NCI-H345 treated with DMSO at 0.1 percent for 48 hours (cell line): ENCODE measurements around the gene RNF38.
A peak's percentile ranks its signal among the peaks of the same experiment; 100 is the strongest.
"Not testable (repeated sequence)": the region's sequence is repeated elsewhere in the genome, so short reads cannot be mapped to it uniquely, and the experiment has no call there.

ENCODE experiments used
- DNase-seq: peaks from one replicate; lab custom pipeline; 2025; ENCODE audit not compliant: unreplicated experiment; lab: John Stamatoyannopoulos, UW

RNF38 gene

GRCh38 chr9:36336131-36336907 lies 63.8 kb downstream of the RNF38 start:
- no peak for DNase-seq

DNA sequence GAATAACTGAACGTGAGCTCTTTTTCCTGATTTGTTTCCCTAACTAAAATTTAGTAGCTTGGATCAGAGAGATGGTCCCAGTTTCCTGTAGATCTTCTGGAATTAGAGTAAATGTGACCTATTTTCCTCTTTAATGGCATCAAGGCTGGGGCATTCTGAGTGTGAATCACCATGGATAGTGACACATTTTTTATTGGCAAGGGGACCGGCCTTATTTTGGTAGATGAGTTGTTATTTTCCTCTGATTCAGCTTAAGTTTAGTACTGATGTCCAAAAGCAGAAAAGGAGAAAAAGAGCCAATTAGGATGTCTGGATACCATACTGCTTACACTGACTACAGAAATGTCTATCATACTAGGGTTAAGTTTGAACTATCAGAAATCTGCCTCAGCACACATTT lies 68.1 kb downstream of the RNF38 start:
- no peak for DNase-seq

GRCh38 chr9:36328798-36329411 lies 71.2 kb downstream of the RNF38 start:
- DNase-seq, result peak; percentile 51

GRCh38 chr9:36325081-36325828 lies 74.8 kb downstream of the RNF38 start:
- no peak for DNase-seq

DNA sequence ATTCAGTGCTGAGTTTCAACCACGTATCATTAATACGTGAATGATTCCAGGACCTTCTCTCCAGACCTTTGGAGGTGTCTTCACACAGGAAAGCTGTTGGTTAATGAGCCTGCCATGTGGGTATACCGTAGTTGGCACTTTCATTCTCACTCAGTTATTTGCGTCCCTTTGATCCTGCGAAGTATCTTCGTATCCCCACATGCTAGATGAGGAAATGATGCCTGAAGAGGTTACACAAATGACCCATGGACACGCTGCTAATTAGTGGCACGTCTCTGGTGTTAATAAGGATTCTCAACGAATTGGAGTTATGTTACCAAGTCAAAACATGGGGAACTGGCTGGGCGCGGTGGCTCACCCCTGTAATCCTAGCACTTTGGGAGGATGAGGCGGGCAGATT lies 76.1 kb downstream of the RNF38 start:
- no peak for DNase-seq

- no peak for DNase-seq
These were observed 77.6 kb downstream of the RNF38 start for GRCh38 chr9:36322462-36322861.

DNA sequence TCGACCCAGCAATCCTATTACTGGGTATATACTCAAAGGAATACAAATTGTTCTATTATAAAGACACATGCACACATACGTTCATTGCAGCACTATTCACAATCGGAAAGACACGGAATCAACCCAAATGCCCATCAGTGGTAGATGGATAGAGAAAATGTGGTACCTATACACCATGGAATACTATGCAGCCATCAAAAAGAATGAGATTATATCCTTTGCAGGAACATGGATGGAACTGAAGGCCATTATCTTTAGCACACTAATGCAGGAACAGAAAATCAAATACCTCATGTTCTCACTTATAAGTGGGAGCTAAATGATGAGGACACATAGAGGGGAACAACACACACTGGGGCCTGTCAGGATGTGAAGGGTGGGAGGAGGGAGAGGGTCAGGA lies 78.2 kb downstream of the RNF38 start:
- not testable (repeated sequence) for DNase-seq

GRCh38 chr9:36320466-36320865 lies 79.6 kb downstream of the RNF38 start:
- DNase-seq, result no peak

- DNase-seq, result no peak
These were observed 80.3 kb downstream of the RNF38 start for GRCh38 chr9:36319806-36320205.

GRCh38 chr9:36319183-36319582 lies 80.9 kb downstream of the RNF38 start:
- no peak for DNase-seq

DNA sequence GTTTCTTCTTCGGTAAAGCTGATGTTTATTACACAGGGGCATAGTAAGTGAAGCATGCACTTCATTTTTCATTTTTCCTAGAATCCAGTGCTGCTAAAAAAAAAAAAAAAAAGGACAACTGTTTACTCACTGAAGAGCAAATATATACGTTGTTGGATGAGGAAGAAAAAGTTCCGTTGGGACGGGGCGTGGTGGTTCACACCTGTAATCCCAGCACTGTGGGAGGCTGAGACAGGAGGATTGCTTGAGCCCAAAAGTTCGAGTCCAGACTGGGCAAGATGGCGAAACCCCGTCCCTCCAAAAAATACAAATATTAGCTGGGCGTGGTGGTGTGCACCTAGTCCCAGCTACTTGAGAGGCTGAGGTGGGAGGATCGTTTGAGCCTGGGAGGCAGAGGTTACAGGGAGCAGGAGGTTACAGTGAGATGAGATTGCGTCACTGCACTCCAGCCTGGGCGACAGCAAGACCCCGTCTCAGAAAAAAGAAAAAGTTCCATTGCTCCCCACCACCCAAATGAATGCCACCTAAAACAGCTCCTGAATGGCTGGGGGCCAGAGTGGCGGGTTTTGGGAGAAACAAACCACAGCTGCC lies 81.8 kb downstream of the RNF38 start:
- DNase-seq, result no peak

GRCh38 chr9:36317766-36318165 lies 82.3 kb downstream of the RNF38 start:
- DNase-seq, result no peak

- DNase-seq, result no peak
These were observed 83.3 kb downstream of the RNF38 start for GRCh38 chr9:36316611-36317317.

DNA sequence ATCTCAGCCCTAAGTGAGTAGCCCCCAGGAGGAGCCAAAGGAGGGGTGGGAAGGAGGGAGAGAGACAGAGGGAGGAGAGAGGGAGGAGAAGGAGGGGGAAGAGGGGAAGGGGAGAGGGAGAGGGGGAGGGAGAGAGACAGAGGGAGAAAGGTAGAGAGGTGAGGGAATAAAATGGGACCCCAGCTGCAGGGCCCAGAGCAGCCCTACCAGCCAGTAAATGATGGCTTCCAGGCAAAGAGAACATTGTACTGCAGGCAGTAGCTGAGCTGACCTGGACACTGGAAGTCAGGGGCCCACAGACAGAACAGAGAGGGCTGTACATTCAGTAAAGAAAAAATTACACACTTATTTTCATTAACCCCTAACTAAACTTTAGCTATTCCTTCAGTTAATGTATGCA lies 84.0 kb downstream of the RNF38 start:
- no peak for DNase-seq

- DNase-seq, result no peak
These were observed 84.8 kb downstream of the RNF38 start for GRCh38 chr9:36315283-36315682.

GRCh38 chr9:36314740-36315139 lies 85.3 kb downstream of the RNF38 start:
- no peak for DNase-seq

- DNase-seq, result no peak
These were observed 93.4 kb downstream of the RNF38 start for GRCh38 chr9:36306471-36307306.

DNA sequence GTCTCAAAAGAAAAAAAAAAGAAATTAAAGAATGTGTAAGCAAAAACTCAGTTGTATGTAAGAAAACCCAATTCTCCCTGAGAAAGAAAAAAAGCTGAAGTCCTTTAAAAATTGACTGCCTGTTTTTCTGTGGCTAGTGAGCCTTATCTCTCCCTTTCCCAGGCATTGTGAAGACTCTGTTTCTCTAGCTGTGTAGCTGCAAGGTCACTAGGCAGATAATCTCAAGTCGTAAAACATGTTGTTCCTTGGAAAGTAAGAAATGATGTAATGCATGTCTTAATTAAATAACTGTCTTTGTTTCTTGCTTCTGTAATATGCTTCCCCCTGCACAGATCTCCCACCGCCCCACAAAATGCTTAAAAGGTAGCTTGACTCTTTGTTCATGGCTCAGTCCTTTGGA lies 95.7 kb downstream of the RNF38 start:
- DNase-seq, result not testable (repeated sequence)

- DNase-seq, result no peak
These were observed 98.8 kb downstream of the RNF38 start for GRCh38 chr9:36301227-36301626.

DNA sequence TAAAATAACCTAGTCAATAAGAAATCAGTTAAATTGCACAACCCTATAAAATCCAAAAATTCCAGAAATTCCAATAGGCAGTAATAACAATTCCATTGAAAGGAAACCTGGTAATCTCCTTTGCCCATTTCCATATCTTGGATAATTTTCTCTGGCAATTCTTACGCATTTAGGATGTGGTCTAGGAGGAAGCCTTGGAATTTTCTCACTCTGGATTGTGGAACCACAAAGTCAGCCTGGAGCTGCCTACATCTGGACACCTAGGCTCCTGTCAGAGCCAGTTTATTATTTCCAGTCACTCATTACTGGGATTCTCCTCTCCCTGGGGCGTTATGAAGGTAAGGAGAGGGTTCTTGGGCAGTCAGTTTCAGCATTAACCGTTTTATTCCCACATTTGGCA lies 101.5 kb downstream of the RNF38 start:
- no peak for DNase-seq
